ENCODE measurements around the gene LRCH3. TPM values are rescaled to one million over a fixed set of nuclear protein-coding genes. Genes with fewer than 3 reads are reported as not detected.

LRCH3 gene
- total RNA-seq, 6 donors from 2014 or later: 24.6 to 68.1 (median 34.2) TPM

DNA sequence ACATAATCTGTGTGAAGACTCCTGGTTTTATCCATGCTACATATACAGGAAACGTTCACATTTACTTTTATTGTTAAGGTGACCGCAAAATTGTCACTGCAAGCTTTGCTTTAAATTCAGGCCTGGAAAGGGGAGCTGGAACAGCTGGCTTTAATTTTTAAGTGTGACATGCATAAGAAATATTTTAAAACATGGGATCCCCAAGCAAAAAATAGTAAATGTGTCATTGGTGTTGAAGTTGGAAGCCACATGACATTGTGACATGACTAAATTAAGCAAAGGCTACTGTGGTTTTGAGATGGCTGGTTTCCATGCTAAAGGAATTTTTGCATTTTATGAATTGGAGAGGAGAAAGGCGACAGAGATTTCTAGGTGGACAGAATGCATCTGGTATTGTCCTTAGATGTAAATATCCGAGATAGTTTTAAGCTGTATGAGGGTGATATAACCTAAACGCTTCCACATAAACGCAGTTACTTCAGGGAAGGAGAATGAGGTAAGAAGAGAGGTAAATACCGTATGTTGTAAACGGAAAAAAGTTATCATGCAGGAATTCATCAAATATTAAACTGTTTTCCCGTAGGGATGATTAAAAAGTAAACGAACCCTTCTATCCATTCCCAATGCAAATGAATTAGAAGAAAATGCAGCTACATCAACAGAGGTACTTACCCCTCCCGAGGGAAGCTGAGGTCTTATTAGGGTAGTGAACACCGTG lies 42.3 kb upstream of the LRCH3 start:
- Histone ChIP-seq H3K27ac (peak overlapping the region; percentile 94 to 99 (median 94)), H3K9me3 (no peaks in the 10 kb centered on the region), H3K4me3 (peak overlapping the region; percentile 44 to 94 (median 88)), H3K36me3 (no peaks in the 10 kb centered on the region), H3K4me1 (peaks cover 16 to 34% (median 28%) of the 10 kb centered on the region in 4 donors), H3K27me3 (no peaks in the 10 kb centered on the region)
- ATAC-seq (ENCODE audit: low FRiP score in 2 of 2): no peak
- no peak for DNase-seq
- no peak for TF ChIP-seq EP300 (IDR thresholded peaks at IDR 0.05)
- TF ChIP-seq, protein P1, sequence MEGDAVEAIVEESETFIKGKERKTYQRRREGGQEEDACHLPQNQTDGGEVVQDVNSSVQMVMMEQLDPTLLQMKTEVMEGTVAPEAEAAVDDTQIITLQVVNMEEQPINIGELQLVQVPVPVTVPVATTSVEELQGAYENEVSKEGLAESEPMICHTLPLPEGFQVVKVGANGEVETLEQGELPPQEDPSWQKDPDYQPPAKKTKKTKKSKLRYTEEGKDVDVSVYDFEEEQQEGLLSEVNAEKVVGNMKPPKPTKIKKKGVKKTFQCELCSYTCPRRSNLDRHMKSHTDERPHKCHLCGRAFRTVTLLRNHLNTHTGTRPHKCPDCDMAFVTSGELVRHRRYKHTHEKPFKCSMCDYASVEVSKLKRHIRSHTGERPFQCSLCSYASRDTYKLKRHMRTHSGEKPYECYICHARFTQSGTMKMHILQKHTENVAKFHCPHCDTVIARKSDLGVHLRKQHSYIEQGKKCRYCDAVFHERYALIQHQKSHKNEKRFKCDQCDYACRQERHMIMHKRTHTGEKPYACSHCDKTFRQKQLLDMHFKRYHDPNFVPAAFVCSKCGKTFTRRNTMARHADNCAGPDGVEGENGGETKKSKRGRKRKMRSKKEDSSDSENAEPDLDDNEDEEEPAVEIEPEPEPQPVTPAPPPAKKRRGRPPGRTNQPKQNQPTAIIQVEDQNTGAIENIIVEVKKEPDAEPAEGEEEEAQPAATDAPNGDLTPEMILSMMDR (IDR thresholded peaks at IDR 0.05): no peak
- no peak for TF ChIP-seq POLR2A (IDR thresholded peaks at IDR 0.05)
- no peak for TF ChIP-seq POLR2AphosphoS5 (IDR thresholded peaks at IDR 0.05)
- 26% methylated on average over 12 of the region's 12 CpGs for WGBS, 2 donors

DNA sequence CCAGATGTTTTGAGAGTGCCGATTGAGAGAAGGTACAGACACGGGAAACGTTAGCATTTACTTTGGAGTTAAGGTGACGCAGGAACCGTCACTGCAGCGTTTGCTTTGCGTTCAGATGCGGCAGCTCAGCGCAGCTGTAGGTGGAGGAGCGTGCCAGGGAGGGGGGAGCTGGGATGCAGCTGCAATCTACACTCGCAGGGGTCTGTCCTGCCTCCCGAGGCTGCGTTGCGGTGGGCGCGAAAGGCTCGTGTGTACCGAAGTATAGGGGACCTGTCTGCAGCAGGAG lies 41.8 kb upstream of the LRCH3 start:
- Histone ChIP-seq H3K36me3 (no peaks in the 10 kb centered on the region), H3K27me3 (no peaks in the 10 kb centered on the region), H3K27ac (peak overlapping the region; percentile 94 to 99 (median 94)), H3K9me3 (no peaks in the 10 kb centered on the region), H3K4me3 (peak overlapping the region; percentile 44 to 94 (median 88)), H3K4me1 (peaks cover 16 to 34% (median 28%) of the 10 kb centered on the region in 4 donors)
- peak; percentile 46 to 65 for ATAC-seq (ENCODE audit: low FRiP score in 2 of 2)
- peak in 1 of 2 donors; percentile 43 for DNase-seq
- no peak for TF ChIP-seq POLR2A (IDR thresholded peaks at IDR 0.05)
- no peak for TF ChIP-seq POLR2AphosphoS5 (IDR thresholded peaks at IDR 0.05)
- TF ChIP-seq, protein P1 (IDR thresholded peaks at IDR 0.05): no peak
- no peak for TF ChIP-seq EP300 (IDR thresholded peaks at IDR 0.05)
- whole genome bisulfite sequencing, 2 donors: 0% methylated on average over 3 to 18 of the region's 18 CpGs

- ATAC-seq (ENCODE audit: low FRiP score in 2 of 2): peak; percentile 97
- Histone ChIP-seq H3K27ac (peak within 1 kb of the TSS; percentile 94 to 99 (median 94)), H3K36me3 (no peaks in the 10 kb centered on the region), H3K4me3 (peak within 1 kb of the TSS; percentile 44 to 94 (median 88)), H3K27me3 (no peaks in the 10 kb centered on the region), H3K9me3 (no peaks in the 10 kb centered on the region), H3K4me1 (peaks cover 16 to 34% (median 28%) of the 10 kb centered on the region in 4 donors)
- 0% methylated on average over 40 to 47 of the region's 104 CpGs for WGBS, 2 donors
- TF ChIP-seq EP300 (IDR thresholded peaks at IDR 0.05) (no peak), POLR2A (IDR thresholded peaks at IDR 0.05) (peak; percentile 37 to 84 (median 75)), POLR2AphosphoS5 (IDR thresholded peaks at IDR 0.05) (peak; percentile 57 to 85)
- TF ChIP-seq, protein P1 (IDR thresholded peaks at IDR 0.05): peak; percentile 52 to 91 (median 80)
- DNase-seq: peak; percentile 93 to 99
Observed at GRCh38 chr3:197749601-197750395, 41.3 kb upstream of the LRCH3 start, which contains the start of gene FYTTD1. Gene FYTTD1 (plus strand): TSS chr3:197749883. CDS start chr3:197749972, 89 bp downstream.

- DNase-seq: peak; percentile 82 to 90
Observed at GRCh38 chr3:197750396-197750831, 40.6 kb upstream of the LRCH3 start.

More at GRCh38 chr3:197750396-197750831, 40.6 kb upstream of the LRCH3 start:
- peak in 2 of 4 donors; percentile 30 to 38 for TF ChIP-seq POLR2A (IDR thresholded peaks at IDR 0.05)
- TF ChIP-seq, protein P1 (IDR thresholded peaks at IDR 0.05): peak in 2 of 6 experiments; percentile 17 to 34
- TF ChIP-seq POLR2AphosphoS5 (IDR thresholded peaks at IDR 0.05): peak; percentile 7 to 51
- TF ChIP-seq EP300 (IDR thresholded peaks at IDR 0.05): no peak
- Histone ChIP-seq H3K27me3 (no peaks in the 10 kb centered on the region), H3K4me3 (peak overlapping the region; percentile 43 to 94 (median 88)), H3K36me3 (no peaks in the 10 kb centered on the region), H3K27ac (peak overlapping the region; percentile 94 to 99 (median 94)), H3K9me3 (no peaks in the 10 kb centered on the region), H3K4me1 (peaks cover 18 to 34% (median 28%) of the 10 kb centered on the region in 4 donors)
- WGBS, 2 donors: 0% methylated on average over 2 to 43 of the region's 43 CpGs
- ATAC-seq (ENCODE audit: low FRiP score in 2 of 2): peak; percentile 86

Measured in upper lobe of left lung (tissue), 6 donors.